Middle frontal gyrus (tissue), 1 donor: Measurements from ENCODE around the gene CEP112.
"Not testable (repeated sequence)": the region's sequence is repeated elsewhere in the genome, so short reads cannot be mapped to it uniquely, and the experiment has no call there.

ENCODE experiments used
- DNase-seq: peaks from one replicate; pipeline ENCODE4 v3.0.0-alpha.2; 2015; ENCODE audit warnings: low spot score; ENCODE audit errors: extremely low spot score

Gene CEP112

GRCh38 chr17:66165537-66166123 lies 26.3 kb downstream of the CEP112 start:
- peak; percentile 39 for DNase-seq

GRCh38 chr17:66155055-66155454 lies 36.9 kb downstream of the CEP112 start:
- not testable (repeated sequence) for DNase-seq

- DNase-seq: no peak
Observed at GRCh38 chr17:66152756-66153155, 39.2 kb downstream of the CEP112 start.

GRCh38 chr17:66150708-66151107 lies 41.2 kb downstream of the CEP112 start:
- no peak for DNase-seq

GRCh38 chr17:66149562-66149961 lies 42.4 kb downstream of the CEP112 start:
- DNase-seq: no peak

- no peak for DNase-seq
Observed at GRCh38 chr17:66146394-66146793, 45.5 kb downstream of the CEP112 start.

GRCh38 chr17:66143657-66144282 lies 48.2 kb downstream of the CEP112 start:
- DNase-seq: no peak

- DNase-seq: no peak
Observed at GRCh38 chr17:66142428-66142827, 49.5 kb downstream of the CEP112 start.

- no peak for DNase-seq
Observed at GRCh38 chr17:66138120-66138519, 53.8 kb downstream of the CEP112 start.

GRCh38 chr17:66135896-66136295 lies 56.0 kb downstream of the CEP112 start:
- DNase-seq: no peak

GRCh38 chr17:66135219-66135618 lies 56.7 kb downstream of the CEP112 start:
- DNase-seq: no peak

GRCh38 chr17:66129759-66130158 lies 62.2 kb downstream of the CEP112 start:
- no peak for DNase-seq

- DNase-seq: no peak
Observed at GRCh38 chr17:66126231-66126630, 65.7 kb downstream of the CEP112 start.

- DNase-seq: no peak
Observed at GRCh38 chr17:66123163-66123562, 68.8 kb downstream of the CEP112 start.

GRCh38 chr17:66115246-66115645 lies 76.7 kb downstream of the CEP112 start:
- DNase-seq: no peak

- DNase-seq: no peak
Observed at GRCh38 chr17:66114609-66115008, 77.3 kb downstream of the CEP112 start.

- DNase-seq: no peak
Observed at GRCh38 chr17:66107731-66108130, 84.2 kb downstream of the CEP112 start.

GRCh38 chr17:66098040-66098439 lies 93.9 kb downstream of the CEP112 start:
- DNase-seq: no peak

- no peak for DNase-seq
Observed at GRCh38 chr17:66094727-66095126, 97.2 kb downstream of the CEP112 start.

- DNase-seq: no peak
Observed at GRCh38 chr17:66091445-66092080, 100.4 kb downstream of the CEP112 start.

GRCh38 chr17:66089764-66090163 lies 102.2 kb downstream of the CEP112 start:
- no peak for DNase-seq

- DNase-seq: no peak
Observed at GRCh38 chr17:66088173-66088572, 103.8 kb downstream of the CEP112 start.

- no peak for DNase-seq
Observed at GRCh38 chr17:66087073-66087472, 104.9 kb downstream of the CEP112 start.
